ENCODE results near the gene VAV2.
A peak's percentile ranks its signal among the peaks of the same experiment; 100 is the strongest.

Gene VAV2, protein sequence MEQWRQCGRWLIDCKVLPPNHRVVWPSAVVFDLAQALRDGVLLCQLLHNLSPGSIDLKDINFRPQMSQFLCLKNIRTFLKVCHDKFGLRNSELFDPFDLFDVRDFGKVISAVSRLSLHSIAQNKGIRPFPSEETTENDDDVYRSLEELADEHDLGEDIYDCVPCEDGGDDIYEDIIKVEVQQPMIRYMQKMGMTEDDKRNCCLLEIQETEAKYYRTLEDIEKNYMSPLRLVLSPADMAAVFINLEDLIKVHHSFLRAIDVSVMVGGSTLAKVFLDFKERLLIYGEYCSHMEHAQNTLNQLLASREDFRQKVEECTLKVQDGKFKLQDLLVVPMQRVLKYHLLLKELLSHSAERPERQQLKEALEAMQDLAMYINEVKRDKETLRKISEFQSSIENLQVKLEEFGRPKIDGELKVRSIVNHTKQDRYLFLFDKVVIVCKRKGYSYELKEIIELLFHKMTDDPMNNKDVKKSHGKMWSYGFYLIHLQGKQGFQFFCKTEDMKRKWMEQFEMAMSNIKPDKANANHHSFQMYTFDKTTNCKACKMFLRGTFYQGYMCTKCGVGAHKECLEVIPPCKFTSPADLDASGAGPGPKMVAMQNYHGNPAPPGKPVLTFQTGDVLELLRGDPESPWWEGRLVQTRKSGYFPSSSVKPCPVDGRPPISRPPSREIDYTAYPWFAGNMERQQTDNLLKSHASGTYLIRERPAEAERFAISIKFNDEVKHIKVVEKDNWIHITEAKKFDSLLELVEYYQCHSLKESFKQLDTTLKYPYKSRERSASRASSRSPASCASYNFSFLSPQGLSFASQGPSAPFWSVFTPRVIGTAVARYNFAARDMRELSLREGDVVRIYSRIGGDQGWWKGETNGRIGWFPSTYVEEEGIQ

DNA sequence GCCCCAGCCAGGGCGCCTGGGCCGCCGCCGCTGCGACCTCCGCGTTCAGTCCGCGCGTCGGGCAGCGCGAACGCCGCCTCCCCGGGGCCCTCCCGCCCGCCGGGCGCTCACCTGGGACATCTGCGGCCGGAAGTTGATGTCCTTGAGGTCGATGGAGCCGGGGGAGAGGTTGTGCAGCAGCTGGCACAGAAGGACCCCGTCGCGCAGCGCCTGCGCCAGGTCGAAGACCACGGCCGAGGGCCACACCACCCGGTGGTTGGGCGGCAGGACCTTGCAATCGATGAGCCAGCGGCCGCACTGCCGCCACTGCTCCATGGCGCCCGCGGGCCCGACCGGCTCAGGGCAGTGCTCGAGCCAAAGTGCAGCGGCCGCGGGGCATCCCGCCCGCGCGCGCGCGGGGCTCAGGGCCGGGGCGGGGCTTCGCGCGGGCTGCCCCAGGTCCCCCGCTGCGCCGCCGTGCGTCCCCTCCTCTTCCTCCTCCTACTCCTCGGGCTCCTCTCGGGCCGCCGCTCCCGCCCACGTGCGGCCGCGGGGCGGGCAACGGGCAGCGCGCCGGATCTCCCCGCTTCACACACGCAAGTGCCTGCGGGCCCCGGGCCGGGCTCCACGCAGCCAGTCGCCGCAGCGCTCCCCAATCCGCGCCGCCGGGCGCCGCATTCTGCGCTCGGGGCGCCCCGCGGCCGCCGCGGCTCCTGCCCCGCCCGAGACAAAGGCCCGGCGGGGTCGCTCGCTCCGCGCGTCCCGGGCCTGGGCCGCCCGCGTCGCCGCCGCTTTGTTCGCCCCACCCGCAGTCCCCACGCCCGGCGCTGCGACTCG lies at the start of gene VAV2:
Gene VAV2, minus strand, starts transcription at position 361 of the 816 bp plus-strand sequence. Its CDS starts 46 bp downstream, at position 315.
- Mint-ChIP-seq H3K27me3 (peaks cover 2% of the 10 kb centered on the region), H3K27ac (no peak within 1 kb of the TSS), H3K4me3 (peak within 1 kb of the TSS; percentile 64), H3K9me3 (no peaks in the 10 kb centered on the region), H3K36me3 (ENCODE audit: low read depth) (no peaks in the 10 kb centered on the region), H3K4me1 (peaks cover 9% of the 10 kb centered on the region)
- peak; percentile 45 for ATAC-seq
- DNase-seq = peak; percentile 59

DNA sequence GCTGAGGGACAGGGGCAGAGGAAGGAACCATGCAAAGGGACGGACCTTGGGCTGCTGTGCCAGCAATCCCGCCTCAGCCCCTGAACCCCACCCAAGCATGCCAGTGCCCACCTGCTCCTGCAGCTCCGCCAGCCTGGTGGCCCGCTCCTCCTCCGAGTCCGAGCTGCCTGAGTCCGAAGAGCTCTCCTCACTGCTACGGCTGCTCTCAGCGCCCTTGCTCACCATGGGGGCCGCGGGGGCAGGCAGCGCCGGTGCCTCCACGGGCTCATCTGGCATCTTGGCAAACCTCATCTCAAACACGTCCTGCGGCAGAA lies 49.5 kb upstream of the VAV2 start:
- no peaks in the 10 kb centered on the region for H3K9me3 Mint-ChIP-seq
- no peak overlapping the region for H3K27ac Mint-ChIP-seq
- peaks cover 37% of the 10 kb centered on the region for H3K36me3 Mint-ChIP-seq (ENCODE audit: low read depth)
- DNase-seq = no peak
- ATAC-seq = no peak
- H3K27me3 Mint-ChIP-seq = no peaks in the 10 kb centered on the region
- no peaks in the 10 kb centered on the region for H3K4me1 Mint-ChIP-seq
- H3K4me3 Mint-ChIP-seq = no peak overlapping the region

DNA sequence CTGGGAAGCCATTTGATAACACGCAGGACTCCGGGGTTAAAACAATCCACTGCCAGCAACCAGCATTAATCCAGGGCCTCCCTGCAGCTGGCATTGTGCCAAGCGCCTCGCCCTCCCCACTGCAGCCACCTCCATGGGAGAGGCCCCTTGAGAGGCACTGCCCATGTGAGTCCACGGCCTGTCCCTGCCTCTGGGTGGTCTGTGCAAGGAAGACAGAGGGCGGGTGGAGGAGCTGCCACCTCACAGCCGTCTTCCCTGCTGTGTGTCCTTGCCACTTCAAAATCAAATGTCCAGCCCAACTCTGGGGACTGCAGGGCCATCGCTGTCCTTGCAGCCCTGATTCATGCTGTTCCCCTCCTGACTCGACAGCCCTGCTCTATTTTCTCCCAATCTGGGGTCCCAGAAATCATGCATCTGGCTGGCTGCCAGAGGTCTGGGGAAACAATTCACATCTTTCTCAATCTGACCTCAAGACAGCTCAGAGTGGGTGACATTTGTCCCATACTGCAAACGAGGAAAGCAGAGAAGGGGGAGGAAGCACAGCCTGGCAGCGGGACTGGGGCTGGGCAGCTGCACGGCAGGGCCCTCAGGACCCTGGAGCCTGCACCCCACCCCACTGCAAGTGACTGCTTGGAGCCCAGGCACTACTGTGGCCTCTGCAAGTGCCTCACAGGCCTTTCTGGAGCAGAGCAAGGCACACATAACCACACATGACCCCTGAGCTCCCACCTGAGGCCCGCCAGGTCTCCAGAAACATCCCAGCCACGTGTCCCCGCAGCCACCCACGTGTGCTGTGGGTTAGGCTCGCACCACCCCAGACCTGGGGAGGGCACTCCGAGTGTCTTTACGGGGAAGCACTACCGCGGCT lies 48.9 kb upstream of the VAV2 start:
- no peak overlapping the region for H3K27ac Mint-ChIP-seq
- no peak for DNase-seq
- no peak for ATAC-seq
- peaks cover 41% of the 10 kb centered on the region for H3K36me3 Mint-ChIP-seq (ENCODE audit: low read depth)
- no peaks in the 10 kb centered on the region for H3K27me3 Mint-ChIP-seq
- H3K9me3 Mint-ChIP-seq = no peaks in the 10 kb centered on the region
- no peaks in the 10 kb centered on the region for H3K4me1 Mint-ChIP-seq
- no peak overlapping the region for H3K4me3 Mint-ChIP-seq

DNA sequence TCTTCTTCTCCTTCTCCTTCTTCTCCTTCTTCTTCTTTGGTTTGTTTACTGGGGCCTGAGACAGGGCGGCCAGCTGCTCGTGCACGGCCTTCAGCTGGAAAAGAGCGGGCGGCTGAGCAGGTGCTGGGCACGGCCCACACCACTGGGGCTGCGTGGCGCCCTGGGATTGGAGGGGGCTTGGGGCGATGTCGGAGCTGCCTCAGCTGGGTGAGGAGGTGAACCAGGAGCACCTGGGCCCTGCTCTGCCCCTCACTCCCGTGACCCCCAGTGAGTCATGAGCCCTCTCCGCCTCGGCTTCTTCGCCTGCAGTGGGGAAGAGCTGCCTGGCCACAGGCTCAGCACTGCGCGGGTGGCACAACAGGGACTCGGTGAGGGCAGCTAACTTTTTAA lies 48.0 kb upstream of the VAV2 start:
- Mint-ChIP-seq H3K27me3 (no peaks in the 10 kb centered on the region), H3K4me1 (no peaks in the 10 kb centered on the region), H3K4me3 (no peak overlapping the region), H3K9me3 (no peaks in the 10 kb centered on the region), H3K36me3 (ENCODE audit: low read depth) (peaks cover 45% of the 10 kb centered on the region), H3K27ac (no peak overlapping the region)
- no peak for ATAC-seq
- no peak for DNase-seq

DNA sequence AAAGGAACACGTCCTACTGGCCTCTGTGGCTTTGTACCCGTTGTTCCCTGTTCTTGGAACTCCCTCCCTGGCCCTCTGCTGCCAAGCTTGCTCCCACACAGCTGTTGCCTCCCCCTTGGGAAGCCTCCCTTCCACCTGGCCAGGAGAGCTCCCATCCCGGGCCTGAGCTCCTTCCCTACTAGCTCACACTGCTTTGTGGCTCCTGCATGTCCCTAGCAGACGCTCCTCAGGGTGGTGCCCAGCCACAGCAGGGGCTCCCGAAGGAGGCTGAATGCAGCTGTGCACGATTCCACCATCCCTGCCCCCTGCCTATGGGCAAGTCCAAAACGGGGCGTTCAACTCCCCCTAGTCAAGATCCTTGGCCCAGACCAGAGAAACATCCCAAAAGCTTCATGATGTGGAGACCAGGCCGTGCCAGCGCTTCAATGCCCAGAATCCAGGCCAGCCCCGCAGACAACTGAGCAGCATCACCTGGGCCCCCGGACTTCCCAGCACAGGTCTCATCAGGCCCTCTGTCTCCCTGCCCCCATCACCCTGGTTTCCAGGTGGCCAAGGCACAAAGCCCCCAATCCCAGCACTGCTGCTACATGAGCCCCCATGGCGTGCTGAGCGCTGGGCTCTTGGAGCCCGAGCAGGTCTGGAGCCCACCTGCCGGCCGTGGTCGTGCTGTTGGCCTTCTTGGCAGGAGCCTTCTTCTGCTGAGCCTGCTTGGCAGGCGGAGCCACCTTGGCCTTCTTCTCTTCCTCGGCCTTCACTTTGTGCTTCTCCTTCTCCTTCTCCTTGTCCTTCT lies 47.5 kb upstream of the VAV2 start:
- ATAC-seq (no peak), DNase-seq (no peak)
- no peak overlapping the region for H3K27ac Mint-ChIP-seq
- H3K27me3 Mint-ChIP-seq = no peaks in the 10 kb centered on the region
- peaks cover 46% of the 10 kb centered on the region for H3K36me3 Mint-ChIP-seq (ENCODE audit: low read depth)
- H3K4me3 Mint-ChIP-seq = no peak overlapping the region
- no peaks in the 10 kb centered on the region for H3K9me3 Mint-ChIP-seq
- no peaks in the 10 kb centered on the region for H3K4me1 Mint-ChIP-seq

DNA sequence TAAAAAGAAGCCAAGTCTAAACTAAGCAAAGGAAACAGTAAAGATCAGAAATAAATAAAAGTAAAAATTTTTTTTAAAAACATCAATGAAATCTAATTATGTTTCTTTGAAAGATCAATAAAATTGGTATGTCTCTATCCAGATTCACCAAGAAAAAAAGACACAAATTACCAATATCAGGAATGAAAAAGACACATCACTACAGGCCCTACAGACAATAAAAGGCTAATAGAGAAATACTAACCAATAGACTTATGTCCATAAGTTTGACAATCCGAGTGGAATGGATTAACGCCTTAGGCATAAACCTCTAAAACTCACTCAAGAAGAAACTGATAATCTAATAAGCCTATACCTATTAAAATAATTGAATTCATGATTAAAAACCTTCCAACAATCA lies 45.5 kb upstream of the VAV2 start:
- Mint-ChIP-seq H3K27me3 (no peaks in the 10 kb centered on the region), H3K27ac (no peak overlapping the region), H3K36me3 (ENCODE audit: low read depth) (peaks cover 53% of the 10 kb centered on the region), H3K4me3 (no peak overlapping the region), H3K4me1 (no peaks in the 10 kb centered on the region), H3K9me3 (no peaks in the 10 kb centered on the region)
- no peak for DNase-seq
- ATAC-seq = no peak

DNA sequence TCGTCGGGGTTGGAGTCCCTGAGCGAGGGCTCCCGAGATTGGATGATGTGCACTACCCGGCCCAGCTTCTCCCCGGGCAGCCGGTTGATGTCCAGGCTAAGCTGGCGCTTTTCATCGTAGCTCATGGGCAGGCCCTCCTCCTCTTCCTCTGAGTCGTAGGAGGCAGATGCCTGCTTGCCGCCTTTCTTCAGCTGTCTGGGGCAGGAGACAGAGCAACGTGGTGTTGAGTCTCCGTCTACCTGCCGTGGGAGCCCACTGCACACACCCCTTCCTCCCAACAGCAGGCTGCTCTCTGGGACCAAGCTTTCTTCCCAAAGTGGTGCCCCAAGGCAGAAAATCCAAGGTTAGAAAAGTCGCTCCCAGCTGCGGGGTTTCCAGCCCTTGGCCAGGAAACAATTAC lies 44.0 kb upstream of the VAV2 start:
- no peak overlapping the region for H3K27ac Mint-ChIP-seq
- peaks cover 51% of the 10 kb centered on the region for H3K36me3 Mint-ChIP-seq (ENCODE audit: low read depth)

DNA sequence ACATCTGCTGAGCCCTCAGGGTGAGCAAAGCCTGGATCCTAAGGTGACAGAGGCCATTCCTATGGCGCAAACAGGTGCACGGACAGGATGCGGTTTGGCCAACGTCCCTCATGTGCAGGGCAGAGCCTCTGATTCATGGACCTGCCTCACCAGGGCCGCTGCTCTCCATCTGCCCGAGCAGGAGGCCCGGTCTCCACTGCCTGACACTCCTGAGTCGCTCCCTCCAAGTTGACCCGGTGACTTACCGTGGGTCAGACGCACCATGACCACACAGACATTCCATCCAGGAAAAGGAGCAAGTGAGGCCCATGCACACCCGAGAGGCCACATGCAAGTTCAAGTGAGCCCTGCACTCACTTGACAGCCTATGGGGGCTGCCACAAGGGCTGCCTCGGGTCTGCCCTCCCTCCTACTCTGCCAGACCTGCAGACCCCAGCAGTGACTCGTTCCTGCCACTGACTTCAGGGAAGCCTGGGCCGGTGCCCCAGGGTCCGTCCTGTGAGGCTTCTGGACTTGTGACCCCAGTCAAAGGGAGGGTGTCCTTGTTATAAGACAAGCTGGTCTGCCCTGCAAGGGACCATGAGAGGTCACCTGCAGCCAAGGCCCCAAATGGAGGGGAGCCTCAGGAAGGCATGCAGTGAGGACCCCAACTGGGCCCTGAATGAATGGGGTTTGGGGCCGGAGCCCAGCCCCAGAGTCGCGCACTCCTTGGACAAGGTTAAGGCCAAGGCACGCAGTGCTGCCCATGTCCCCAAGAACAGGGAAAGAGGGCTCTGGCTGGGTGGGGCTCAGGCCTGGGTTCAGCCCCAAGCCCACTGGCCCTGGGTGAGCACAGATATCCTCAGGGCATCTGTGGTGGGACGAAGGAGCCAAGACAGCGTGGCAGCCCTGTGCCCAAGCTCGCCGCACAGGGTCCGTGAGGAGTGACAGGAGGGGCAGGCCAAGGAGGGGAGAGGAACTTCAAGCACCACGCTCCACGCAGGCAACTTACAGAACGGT lies 43.2 kb upstream of the VAV2 start:
- DNase-seq (no peak), ATAC-seq (no peak)
- Mint-ChIP-seq H3K4me1 (no peaks in the 10 kb centered on the region), H3K36me3 (ENCODE audit: low read depth) (peaks cover 45% of the 10 kb centered on the region), H3K27ac (no peak overlapping the region), H3K4me3 (no peak overlapping the region), H3K27me3 (no peaks in the 10 kb centered on the region), H3K9me3 (no peaks in the 10 kb centered on the region)

More for the DNA sequence above, 44.0 kb upstream of the VAV2 start:
- Mint-ChIP-seq H3K4me3 (no peak overlapping the region), H3K9me3 (no peaks in the 10 kb centered on the region), H3K27me3 (no peaks in the 10 kb centered on the region), H3K4me1 (no peaks in the 10 kb centered on the region)
- ATAC-seq (no peak), DNase-seq (no peak)

DNA sequence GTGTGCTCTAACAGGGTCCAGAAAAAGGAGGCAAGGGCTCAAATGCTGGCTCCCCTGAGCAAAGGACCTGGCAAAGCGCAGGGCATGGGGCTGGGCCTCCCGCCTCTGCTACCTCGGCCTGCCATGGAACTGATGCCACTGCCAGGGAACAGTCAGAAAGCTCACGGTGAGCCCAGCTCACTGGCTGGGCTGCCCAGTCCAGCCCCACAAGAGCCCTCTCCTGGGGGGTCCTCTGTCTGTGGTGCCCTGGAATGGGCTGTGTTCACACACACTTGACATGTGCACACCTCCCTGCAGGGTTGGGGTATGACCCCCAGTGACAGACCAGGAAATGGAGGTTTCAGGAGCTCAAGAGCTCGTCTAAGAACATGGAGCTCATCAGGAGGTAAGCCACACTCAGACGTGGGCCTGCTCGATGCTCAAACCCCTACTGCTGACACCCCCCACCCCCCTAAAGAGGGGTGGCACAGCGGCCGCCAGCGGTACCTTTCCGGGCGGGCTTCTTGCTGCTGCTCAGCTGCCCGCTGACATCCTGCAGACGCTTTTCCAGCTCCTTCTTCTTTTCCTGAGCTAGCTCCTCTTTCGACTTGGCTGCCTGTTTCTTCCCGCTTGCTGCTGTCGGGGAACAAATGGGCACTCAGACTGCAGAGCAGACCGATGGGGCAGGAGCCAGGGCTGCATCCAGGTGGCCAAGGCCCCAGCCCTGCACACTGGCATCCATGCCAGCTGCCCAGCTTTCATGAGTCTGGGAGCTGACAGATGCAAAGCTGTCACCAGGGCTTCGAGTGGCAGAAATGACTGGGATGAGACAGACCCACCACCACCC lies 42.3 kb upstream of the VAV2 start:
- ATAC-seq = no peak
- H3K27ac Mint-ChIP-seq = no peak overlapping the region
- H3K4me3 Mint-ChIP-seq = no peak overlapping the region
- DNase-seq = no peak
- H3K4me1 Mint-ChIP-seq = no peaks in the 10 kb centered on the region
- no peaks in the 10 kb centered on the region for H3K27me3 Mint-ChIP-seq
- H3K36me3 Mint-ChIP-seq (ENCODE audit: low read depth) = peaks cover 36% of the 10 kb centered on the region
- H3K9me3 Mint-ChIP-seq = no peaks in the 10 kb centered on the region

DNA sequence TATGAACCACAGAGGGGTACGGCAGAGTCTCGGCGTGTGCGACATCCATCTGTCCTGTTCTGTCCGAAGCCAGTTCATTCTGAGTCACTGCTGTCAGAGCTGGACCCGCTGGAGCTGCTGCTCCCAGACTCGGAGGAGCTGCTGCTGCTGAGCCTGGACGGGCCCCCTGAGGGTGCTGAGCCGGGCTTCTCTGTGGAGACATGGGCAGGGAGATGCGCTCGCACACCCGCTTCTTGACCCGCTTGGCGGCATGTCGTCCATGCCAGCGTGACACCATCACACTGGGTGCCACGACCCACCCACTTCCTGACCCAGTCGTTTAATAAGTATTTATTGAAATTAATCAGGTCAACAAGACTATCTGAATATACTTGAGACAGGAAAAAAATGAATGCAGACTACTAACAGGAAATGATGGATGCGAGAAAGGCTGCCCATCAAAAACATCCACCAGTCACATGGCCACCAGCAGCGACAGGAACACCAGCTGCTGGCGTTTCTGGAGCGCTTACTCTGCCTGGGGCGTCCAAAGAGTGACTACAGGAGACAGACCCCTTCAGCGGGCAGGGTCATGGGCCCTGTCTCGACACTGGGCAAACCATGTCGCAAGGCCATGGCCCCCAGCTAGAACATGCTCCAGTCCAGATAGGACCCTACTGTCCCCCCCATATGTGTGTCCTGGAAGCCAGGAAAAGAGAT lies 41.5 kb upstream of the VAV2 start:
- H3K36me3 Mint-ChIP-seq (ENCODE audit: low read depth) = peaks cover 29% of the 10 kb centered on the region
- ATAC-seq (no peak), DNase-seq (no peak)
- no peak overlapping the region for H3K4me3 Mint-ChIP-seq
- H3K9me3 Mint-ChIP-seq = no peaks in the 10 kb centered on the region
- H3K4me1 Mint-ChIP-seq = no peaks in the 10 kb centered on the region
- no peak overlapping the region for H3K27ac Mint-ChIP-seq
- no peaks in the 10 kb centered on the region for H3K27me3 Mint-ChIP-seq

DNA sequence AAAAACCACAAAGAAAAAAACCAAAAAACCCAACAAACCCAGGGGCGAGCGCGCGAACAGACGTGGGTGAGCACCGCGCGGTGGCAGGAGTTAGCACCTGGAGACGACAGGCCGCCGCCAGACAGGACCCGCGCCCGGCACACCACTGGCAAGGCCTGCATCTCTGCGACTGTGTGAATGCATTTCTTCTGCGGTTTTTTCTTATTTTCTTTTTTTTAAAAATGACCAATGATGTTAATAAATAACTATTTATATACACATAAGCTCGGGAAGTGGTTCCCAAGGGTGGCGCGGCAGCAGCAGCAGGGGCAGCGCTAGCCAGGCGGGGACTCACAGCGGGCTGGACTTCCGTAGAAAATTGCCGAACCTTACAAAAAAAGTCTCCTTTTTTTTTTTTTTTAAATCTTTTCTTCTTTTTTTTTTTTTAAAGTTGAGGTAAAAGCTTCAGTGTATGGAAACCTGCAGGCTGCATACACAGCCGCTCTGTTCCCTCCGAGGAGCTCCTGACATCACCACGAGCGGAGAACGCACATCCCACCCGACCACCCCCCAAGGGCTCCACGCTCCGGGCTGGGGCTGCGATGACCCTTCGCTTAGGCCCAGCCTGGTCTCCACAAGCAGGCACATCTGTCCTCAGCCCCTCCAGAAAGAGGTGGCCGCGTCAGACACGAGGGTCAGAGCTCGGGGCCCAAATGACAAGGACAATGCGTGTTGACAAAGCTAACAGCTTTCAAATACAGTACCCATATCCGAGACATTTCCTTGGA lies 40.5 kb upstream of the VAV2 start:
- no peak overlapping the region for H3K27ac Mint-ChIP-seq
- no peak overlapping the region for H3K4me3 Mint-ChIP-seq
- peaks cover 19% of the 10 kb centered on the region for H3K36me3 Mint-ChIP-seq (ENCODE audit: low read depth)
- DNase-seq (no peak), ATAC-seq (no peak)
- no peaks in the 10 kb centered on the region for H3K9me3 Mint-ChIP-seq
- peaks cover 2% of the 10 kb centered on the region for H3K4me1 Mint-ChIP-seq
- no peaks in the 10 kb centered on the region for H3K27me3 Mint-ChIP-seq
